ENCODE measurements around the gene NEGR1.

The NEGR1 gene

GRCh38 chr1:71511505-71511904 lies 770.8 kb downstream of the NEGR1 start:
- H3K4me3 ChIP-seq (ENCODE audit: low read depth, low read length) = no peak overlapping the region
- TF ChIP-seq CTCF (IDR thresholded peaks at IDR 0.05; ENCODE audit: borderline replicate concordance, insufficient read depth, low read depth, low read length) = no peak

DNA sequence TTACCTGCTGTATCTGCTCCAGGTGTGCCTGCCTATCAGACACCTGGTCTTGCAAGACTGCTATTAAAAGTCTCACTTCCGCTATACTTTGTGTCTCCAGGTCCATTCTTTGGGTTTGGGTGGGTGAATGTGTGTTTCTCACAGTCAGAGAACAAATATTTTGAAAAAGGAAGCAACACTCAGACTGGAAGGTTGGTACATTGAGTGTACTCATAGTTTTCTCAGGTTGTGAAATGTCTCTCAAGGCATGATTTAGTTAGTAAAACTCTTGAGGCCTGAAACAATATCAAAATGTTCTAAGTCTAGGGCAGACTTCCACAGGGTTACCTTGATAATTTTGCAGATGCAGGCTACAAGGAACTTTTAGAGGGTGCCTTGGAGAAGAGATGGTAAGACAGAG lies 771.6 kb downstream of the NEGR1 start:
- TF ChIP-seq CTCF (IDR thresholded peaks at IDR 0.05; ENCODE audit: borderline replicate concordance, insufficient read depth, low read depth, low read length) = no peak
- H3K4me3 ChIP-seq (ENCODE audit: low read depth, low read length) = no peak overlapping the region

DNA sequence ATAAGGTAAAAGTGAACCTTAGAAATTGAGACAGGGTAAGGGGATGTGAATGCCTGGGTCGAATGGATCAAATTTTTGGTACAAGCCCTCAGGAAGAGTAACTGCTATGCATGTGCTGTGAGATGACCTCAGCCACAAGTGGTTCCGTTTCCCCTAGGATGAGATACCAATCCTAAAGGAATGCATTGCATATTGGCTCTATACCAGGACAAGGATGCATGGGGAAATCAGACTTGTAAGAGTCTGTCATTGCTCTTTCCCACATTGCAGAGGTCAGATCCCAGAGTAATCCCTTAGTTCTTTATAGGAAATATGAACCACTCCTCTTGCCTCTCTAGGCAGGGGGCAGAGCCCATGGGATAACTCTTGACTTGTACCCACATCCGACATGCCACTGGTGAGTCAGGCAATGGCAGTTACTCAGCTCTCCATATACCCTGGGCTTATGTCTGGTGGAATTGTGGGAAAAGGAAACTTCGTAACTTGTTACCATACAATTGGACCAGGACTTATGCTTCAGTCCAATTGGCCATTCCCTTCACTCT lies 773.2 kb downstream of the NEGR1 start:
- TF ChIP-seq CTCF (IDR thresholded peaks at IDR 0.05; ENCODE audit: borderline replicate concordance, insufficient read depth, low read depth, low read length) = no peak
- H3K4me3 ChIP-seq (ENCODE audit: low read depth, low read length) = no peak overlapping the region

DNA sequence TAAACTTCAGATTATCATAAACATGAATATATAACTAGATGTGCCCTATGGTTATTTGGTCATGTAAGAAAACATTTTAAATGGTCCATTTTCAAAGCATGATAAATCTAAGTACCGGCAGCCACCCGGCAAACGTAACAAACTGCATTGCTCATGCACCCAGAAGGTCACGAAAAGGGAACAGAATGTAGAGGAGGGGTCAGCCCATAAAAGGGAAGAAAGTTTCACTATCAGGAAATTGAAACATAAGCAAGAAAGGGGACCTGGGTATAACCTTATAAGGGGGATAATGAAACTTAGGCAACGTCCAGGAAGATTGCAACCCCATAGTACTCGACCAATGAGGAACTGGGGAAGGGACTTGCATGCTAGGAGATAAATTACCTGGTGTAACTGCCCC lies 780.3 kb downstream of the NEGR1 start:
- no peak for TF ChIP-seq CTCF (IDR thresholded peaks at IDR 0.05; ENCODE audit: borderline replicate concordance, insufficient read depth, low read depth, low read length)
- no peak overlapping the region for H3K4me3 ChIP-seq (ENCODE audit: low read depth, low read length)

GRCh38 chr1:71498542-71498941 lies 783.8 kb downstream of the NEGR1 start:
- TF ChIP-seq CTCF (IDR thresholded peaks at IDR 0.05; ENCODE audit: borderline replicate concordance, insufficient read depth, low read depth, low read length) = no peak

DNA sequence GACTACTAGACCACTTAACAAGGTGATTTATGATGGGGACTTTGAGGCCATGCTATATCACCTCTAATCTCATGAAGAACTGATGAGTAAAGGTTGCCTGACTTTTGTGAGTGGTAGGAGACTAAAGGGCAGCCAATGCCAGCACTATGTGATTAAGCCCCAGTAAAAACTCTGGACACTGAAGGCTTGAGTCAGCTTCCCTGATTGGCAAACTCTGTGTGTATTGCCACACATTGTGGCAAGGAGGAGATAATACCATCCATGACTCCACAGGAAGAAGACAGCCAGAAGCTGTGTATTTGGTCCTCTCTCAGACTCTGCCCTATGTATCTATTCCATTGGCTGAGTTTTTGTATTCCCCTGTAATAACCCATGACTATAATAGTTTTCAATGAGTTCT lies 788.2 kb downstream of the NEGR1 start:
- H3K4me3 ChIP-seq (ENCODE audit: low read depth, low read length) = no peak overlapping the region
- no peak for TF ChIP-seq CTCF (IDR thresholded peaks at IDR 0.05; ENCODE audit: borderline replicate concordance, insufficient read depth, low read depth, low read length)

More at GRCh38 chr1:71498542-71498941, 783.8 kb downstream of the NEGR1 start:
- no peak overlapping the region for H3K4me3 ChIP-seq (ENCODE audit: low read depth, low read length)

- no peak overlapping the region for H3K4me3 ChIP-seq (ENCODE audit: low read depth, low read length)
- TF ChIP-seq CTCF (IDR thresholded peaks at IDR 0.05; ENCODE audit: borderline replicate concordance, insufficient read depth, low read depth, low read length) = no peak
These were observed 789.9 kb downstream of the NEGR1 start for GRCh38 chr1:71492298-71493041.
